GM19023 (cell line): ENCODE measurements around the gene MRPL40.
"Not testable (repeated sequence)": the region's sequence is repeated elsewhere in the genome, so short reads cannot be mapped to it uniquely, and the experiment has no call there.

Experiments
- ATAC-seq: cut with Tn5 transposase; IDR thresholded peaks from one replicate; pipeline ENCODE4 v1.9.1; 2021; ENCODE audit warnings: mild to moderate bottlenecking, moderate library complexity; ENCODE audit not compliant: unreplicated experiment

MRPL40 gene

GRCh38 chr22:19438298-19438697 lies 6.0 kb downstream of the MRPL40 start:
- no peak for ATAC-seq

- no peak for ATAC-seq
Observed at GRCh38 chr22:19440411-19441195, 8.3 kb downstream of the MRPL40 start.

- no peak for ATAC-seq
Observed at GRCh38 chr22:19442166-19442565, 9.8 kb downstream of the MRPL40 start.

GRCh38 chr22:19443544-19444211 lies 11.3 kb downstream of the MRPL40 start:
- ATAC-seq = no peak

- not testable (repeated sequence) for ATAC-seq
Observed at GRCh38 chr22:19445279-19445982, 13.1 kb downstream of the MRPL40 start.

DNA sequence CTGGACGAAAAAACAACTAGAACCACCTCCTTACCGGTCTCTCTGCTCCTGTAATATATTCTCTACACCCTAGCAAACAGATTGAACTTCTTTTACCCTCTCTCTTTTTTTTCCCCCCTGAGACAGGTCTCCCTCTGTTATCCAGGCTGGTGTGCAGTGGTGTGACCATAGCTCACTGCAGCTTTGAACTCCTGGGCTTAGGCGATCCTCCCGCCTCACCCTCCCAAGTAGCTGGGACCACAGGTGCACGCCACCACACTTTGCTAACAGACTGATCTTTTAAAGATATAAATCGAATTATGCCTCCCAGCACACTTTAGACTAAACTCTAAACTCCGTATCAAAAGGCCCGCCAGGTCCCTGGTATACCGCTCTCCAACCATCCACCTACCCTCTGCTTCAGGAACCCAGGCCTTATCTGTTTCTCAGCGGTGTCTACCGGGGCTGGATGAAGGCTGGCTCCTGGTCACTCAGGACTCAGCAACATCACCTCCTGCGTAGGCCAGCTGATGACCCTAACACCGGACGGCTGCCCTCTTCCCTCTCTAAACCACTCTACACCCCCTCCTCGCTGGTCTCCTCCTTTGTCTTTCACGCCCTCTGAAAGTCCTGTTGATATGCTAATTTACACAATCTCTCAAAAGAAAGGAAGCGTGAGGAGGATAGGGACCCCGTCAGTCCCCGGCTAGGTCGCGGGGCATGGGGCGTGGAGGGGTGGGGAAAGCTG lies 14.4 kb downstream of the MRPL40 start:
- ATAC-seq = no peak

- ATAC-seq = peak; percentile 85
Observed at GRCh38 chr22:19447330-19448075, 15.2 kb downstream of the MRPL40 start, which contains the start of gene C22orf39. C22orf39 (minus strand) TSS chr22:19447711; CDS start chr22:19447688, 23 bp downstream.

- ATAC-seq = no peak
Observed at GRCh38 chr22:19448076-19448607, 15.8 kb downstream of the MRPL40 start.

DNA sequence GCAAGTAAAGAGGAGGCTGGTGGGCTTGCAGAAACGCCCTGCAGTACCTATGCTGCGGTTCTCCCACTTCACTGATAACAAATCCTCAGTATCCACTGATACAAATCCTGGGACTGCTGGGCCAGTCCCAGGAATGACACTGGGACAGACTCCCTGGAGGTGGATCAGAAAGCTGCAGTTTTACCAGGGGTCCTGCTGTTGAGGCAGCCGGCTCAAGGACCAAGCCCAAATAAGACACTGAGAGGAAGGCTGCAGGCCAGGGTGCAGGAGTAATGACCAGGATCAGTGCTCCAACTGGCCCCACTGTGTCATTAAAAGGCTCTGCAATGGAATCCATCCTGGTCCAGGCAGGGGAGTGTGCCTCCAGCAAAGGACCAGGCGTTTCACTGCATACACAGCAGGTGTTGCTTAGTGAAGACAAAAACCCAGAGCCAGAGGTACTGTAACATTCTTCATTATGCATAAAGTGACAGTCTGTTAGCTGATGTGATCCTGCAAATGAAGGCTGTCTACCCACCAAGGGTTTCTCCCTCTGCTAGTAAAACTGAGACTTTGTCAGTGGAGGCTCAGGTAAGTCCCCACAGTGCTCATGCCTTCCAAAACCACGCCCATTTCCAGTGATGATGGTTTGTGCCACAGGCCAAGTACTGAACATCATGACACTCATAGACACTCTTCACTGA lies 16.5 kb downstream of the MRPL40 start:
- ATAC-seq = no peak

- no peak for ATAC-seq
Observed at GRCh38 chr22:19449422-19449767, 17.1 kb downstream of the MRPL40 start.

- ATAC-seq = no peak
Observed at GRCh38 chr22:19450363-19451175, 18.2 kb downstream of the MRPL40 start.

- ATAC-seq = no peak
Observed at GRCh38 chr22:19451570-19451969, 19.2 kb downstream of the MRPL40 start.

GRCh38 chr22:19453718-19454117 lies 21.4 kb downstream of the MRPL40 start:
- ATAC-seq = no peak

DNA sequence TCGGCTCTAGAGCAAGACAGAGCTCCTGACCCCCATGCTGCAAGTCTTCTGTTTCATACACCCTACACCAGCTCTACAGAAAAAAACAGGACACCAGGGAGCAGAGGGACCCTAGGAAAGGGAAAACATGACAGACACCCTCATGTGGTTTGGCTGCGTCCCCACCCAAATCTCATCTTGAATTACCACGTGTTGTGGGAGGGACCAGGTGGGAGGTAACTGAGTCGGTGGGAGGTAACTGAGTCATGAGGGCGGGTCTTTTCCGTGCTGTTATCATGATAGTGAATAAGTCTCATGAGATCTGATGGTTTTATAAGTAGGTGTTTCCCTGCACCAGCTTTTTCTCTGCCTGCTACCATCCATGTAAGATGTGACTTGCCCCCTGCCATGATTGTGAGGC lies 21.8 kb downstream of the MRPL40 start:
- ATAC-seq = no peak

DNA sequence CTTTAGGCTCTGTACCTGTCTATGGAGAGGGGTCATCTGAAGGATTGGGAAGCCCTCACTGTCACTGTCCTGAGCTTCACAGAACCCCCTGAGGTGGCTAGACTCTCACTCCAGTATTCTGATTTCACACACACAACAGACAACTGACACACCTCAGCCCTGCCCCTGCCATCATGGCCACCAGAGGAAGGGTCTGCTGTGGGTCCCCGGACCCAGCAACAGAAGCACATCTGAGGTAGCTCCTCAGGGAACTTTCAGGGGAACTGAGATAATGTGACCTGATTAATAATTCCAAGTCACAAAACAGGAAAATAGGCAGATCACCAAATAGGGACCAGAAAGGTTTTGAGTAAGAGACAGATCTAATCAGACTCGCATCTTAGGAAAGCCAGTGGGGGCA lies 22.7 kb downstream of the MRPL40 start:
- ATAC-seq = no peak

DNA sequence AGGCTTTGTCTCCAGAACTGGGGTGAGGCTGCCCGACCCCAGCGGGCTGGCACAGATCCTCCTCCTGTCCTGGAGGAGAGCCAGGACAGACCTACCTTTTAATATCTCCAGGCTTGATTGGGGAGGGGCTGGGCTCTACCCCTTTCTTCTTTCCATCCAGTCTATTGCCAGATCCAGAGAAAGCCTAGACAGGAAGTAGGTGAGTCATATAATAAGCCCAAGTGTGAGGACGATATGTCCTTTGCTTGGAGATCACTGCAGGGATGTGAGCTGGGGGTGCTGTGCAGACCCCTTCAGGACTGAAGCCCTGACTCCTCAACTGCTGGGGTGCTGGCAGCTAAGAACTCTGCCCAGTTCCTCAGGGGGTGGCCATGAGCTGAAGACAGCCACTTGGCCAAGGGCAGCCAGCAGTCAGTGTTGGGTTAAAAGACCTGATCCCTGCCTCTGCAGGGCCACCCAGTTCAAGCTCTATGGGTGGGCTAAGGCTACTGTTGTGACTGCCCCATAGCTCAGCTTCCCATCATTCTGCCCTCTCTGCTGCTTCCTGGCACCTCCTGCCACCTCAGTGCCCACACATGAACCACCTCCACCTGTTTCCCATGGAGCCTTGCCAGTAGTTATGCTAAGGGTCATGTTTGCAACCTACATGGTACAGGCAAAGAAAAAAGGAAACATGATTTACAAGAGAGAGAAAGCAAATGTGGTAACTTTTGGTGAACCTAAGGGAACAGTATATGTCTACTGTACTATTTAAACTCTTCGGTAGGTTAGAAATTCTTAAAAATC lies 23.4 kb downstream of the MRPL40 start:
- no peak for ATAC-seq

DNA sequence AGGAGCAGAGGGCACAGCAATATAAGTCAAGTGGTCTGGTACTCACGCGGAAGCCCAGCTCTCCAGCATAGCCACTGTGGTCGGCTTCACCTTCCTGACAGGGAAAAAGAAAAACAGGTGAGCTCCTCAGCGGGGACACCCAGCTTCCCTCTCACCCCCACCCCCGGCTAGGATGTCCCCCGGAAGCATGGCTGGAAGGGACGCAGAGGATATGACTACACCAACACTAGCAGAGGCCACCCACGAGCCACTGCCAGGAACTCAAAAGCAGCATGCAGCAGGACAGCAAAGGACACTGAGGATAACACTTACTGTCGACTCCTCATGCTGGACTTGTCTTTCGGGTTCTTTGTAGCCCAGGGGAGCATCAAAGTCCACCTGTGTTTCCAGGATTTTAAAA lies 24.2 kb downstream of the MRPL40 start:
- no peak for ATAC-seq

DNA sequence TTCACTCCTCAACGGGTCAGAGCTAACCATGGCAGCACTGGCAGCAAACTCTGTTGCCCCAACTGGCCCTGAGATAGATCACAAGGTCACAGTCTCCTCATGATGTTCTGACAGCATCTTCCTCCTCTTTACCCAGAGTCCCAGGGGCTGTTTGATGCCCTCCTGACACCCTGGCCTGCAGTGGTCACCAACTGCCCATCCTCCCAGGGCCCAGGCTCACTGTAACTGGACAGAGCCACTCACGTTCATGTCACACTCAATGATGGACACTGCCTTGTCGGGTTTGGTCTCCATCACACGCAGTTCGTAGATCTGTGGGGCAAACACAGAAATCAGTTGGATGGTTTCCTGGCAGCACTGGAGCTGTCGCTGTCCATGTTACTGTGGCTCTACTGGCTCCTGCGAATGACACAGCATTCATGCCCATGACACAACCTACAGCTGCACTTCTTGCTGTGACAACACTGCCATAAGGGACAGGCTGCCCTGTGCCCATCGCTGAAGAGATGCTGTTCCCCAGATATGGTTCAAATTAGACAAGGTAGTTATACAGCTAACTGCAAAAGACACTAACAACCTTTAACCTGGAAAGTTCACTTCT lies 25.6 kb downstream of the MRPL40 start:
- no peak for ATAC-seq
